Neural progenitor cell (in vitro differentiated cells): Measurements from ENCODE around the gene GPX3. TPM values are rescaled to one million over a fixed set of nuclear protein-coding genes. Genes with fewer than 3 reads are reported as not detected.

Source experiments
- DNase-seq: peaks from one replicate; pipeline ENCODE4 v3.0.0-alpha.2; 2016; ENCODE audit warnings: low spot score
- H2AFZ ChIP-seq: fragments of 200-600 bp; sonication (generic); replicated peaks from 2 replicates; pipeline ENCODE4 v1.6.1; 2016; ENCODE audit warnings: antibody characterized with exemption
- H3F3A ChIP-seq: fragments of 200-600 bp; sonication (generic); 2 replicates; pipeline ENCODE4 v1.6.1; 2016; ENCODE audit warnings: antibody characterized with exemption, low read depth
- H3K27ac ChIP-seq: fragments of 200-600 bp; sonication (generic); 2 replicates; pipeline ENCODE4 v1.5.1; 2016; ENCODE audit warnings: mild to moderate bottlenecking
- H3K27me3 ChIP-seq: fragments of 200-600 bp; sonication (generic); 2 replicates; pipeline ENCODE4 v1.6.1; 2016; ENCODE audit warnings: mild to moderate bottlenecking, moderate library complexity
- H3K36me3 ChIP-seq: fragments of 200-600 bp; sonication (generic); 2 replicates; pipeline ENCODE4 v1.5.1; 2016
- H3K4me1 ChIP-seq: fragments of 200-600 bp; sonication (generic); 2 replicates; pipeline ENCODE4 v1.6.1; 2016; ENCODE audit warnings: mixed run types
- H3K4me2 ChIP-seq: fragments of 200-600 bp; sonication (generic); 2 replicates; pipeline ENCODE4 v1.6.1; 2016
- H3K4me3 ChIP-seq: fragments of 200-600 bp; sonication (generic); 2 replicates; pipeline ENCODE4 v1.5.1; 2016
- H3K79me2 ChIP-seq: fragments of 200-600 bp; sonication (generic); 2 replicates; pipeline ENCODE4 v1.6.1; 2016; ENCODE audit warnings: low read depth
- H3K9ac ChIP-seq: fragments of 200-600 bp; sonication (generic); 2 replicates; pipeline ENCODE4 v1.6.1; 2016
- H3K9me3 ChIP-seq: fragments of 200-600 bp; sonication (generic); 2 replicates; pipeline ENCODE4 v1.5.1; 2016; ENCODE audit warnings: low read depth
- H4K20me1 ChIP-seq: fragments of 200-600 bp; sonication (generic); 2 replicates; pipeline ENCODE4 v1.6.1; 2016; ENCODE audit warnings: low read depth
- H3K27ac Mint-ChIP-seq: 3 replicates; pipeline ENCODE4 v1.8.0; 2021; ENCODE audit warnings: mixed read lengths
- H3K27me3 Mint-ChIP-seq: 2 replicates; pipeline ENCODE4 v1.8.0; 2022; ENCODE audit warnings: low read depth, mild to moderate bottlenecking, inconsistent platforms, moderate library complexity, mixed read lengths; ENCODE audit not compliant: insufficient read depth
- H3K36me3 Mint-ChIP-seq: 3 replicates; pipeline ENCODE4 v1.8.0; 2021; ENCODE audit warnings: mixed read lengths
- H3K4me1 Mint-ChIP-seq: 3 replicates; pipeline ENCODE4 v1.8.0; 2021; ENCODE audit warnings: mixed read lengths
- H3K4me3 Mint-ChIP-seq: 3 replicates; pipeline ENCODE4 v1.8.0; 2021; ENCODE audit warnings: mild to moderate bottlenecking, moderate library complexity, mixed read lengths
- H3K9me3 Mint-ChIP-seq: 3 replicates; pipeline ENCODE4 v1.8.0; 2020; ENCODE audit warnings: mixed read lengths
- EZH2 ChIP-seq: fragments of 200-600 bp; sonication (generic); IDR thresholded peaks from 2 replicates; pipeline ENCODE4 v1.6.1; 2017; ENCODE audit warnings: antibody characterized with exemption, mild to moderate bottlenecking, moderate library complexity
- EZH2phosphoT487 ChIP-seq: fragments of 200-600 bp; sonication (generic); IDR thresholded peaks from 2 replicates; pipeline ENCODE4 v1.6.1; 2017; ENCODE audit warnings: antibody characterized with exemption
- total RNA-seq: library from RNA; depleted of rRNA; stranded (reverse); fragments of >200 nt; gene quantifications from 2 replicates; pipeline ENCODE4 v1.2.3, GENCODE V29; 2015; ENCODE audit warnings: low replicate concordance
- TF ChIP-seq, protein P1 (sequence below): fragments of 200-600 bp; sonication (generic); IDR thresholded peaks from 2 replicates; pipeline ENCODE4 v1.5.1; 2017; ENCODE audit warnings: antibody characterized with exemption, mild to moderate bottlenecking

Gene GPX3
- total RNA-seq, 1 donor from 2014 or later, result 17.9 TPM

DNA sequence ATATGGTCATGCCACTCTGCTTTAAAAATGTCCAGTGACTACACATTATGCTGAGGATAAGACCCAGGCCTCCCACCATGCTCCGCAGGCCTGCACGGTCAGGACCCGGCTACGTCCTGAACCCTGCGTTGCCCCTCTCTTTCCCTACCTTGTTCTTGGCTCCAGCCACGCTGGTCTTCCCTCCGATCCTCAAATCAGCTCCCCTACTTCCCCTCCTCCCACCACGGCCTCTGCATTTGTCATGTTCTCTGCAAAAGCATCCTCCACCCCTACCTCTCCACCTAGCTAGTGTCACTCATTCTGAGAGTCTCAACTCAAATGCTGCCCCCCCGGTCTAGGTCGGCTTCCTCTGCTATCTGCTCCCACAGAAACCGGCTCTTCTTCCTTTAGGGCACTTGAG, 11.2 kb downstream of the GPX3 start:
- no peak overlapping the region for H3K4me3 Mint-ChIP-seq
- Histone ChIP-seq H4K20me1 (no peaks in the 10 kb centered on the region), H3K9me3 (no peaks in the 10 kb centered on the region), H3K9ac (no peak overlapping the region), H2AFZ (no peak overlapping the region), H3K4me1 (no peaks in the 10 kb centered on the region), H3K36me3 (no peaks in the 10 kb centered on the region), H3F3A (no peaks in the 10 kb centered on the region), H3K4me3 (no peak overlapping the region), H3K27me3 (no peaks in the 10 kb centered on the region), H3K27ac (no peak overlapping the region), H3K79me2 (no peaks in the 10 kb centered on the region), H3K4me2 (no peak overlapping the region)
- H3K27ac Mint-ChIP-seq, result no peak overlapping the region
- no peaks in the 10 kb centered on the region for H3K4me1 Mint-ChIP-seq
- no peaks in the 10 kb centered on the region for H3K27me3 Mint-ChIP-seq
- DNase-seq, result no peak
- H3K36me3 Mint-ChIP-seq, result peaks cover 27% of the 10 kb centered on the region
- no peaks in the 10 kb centered on the region for H3K9me3 Mint-ChIP-seq
- TF ChIP-seq EZH2phosphoT487, result no peak
- TF ChIP-seq, protein P1, sequence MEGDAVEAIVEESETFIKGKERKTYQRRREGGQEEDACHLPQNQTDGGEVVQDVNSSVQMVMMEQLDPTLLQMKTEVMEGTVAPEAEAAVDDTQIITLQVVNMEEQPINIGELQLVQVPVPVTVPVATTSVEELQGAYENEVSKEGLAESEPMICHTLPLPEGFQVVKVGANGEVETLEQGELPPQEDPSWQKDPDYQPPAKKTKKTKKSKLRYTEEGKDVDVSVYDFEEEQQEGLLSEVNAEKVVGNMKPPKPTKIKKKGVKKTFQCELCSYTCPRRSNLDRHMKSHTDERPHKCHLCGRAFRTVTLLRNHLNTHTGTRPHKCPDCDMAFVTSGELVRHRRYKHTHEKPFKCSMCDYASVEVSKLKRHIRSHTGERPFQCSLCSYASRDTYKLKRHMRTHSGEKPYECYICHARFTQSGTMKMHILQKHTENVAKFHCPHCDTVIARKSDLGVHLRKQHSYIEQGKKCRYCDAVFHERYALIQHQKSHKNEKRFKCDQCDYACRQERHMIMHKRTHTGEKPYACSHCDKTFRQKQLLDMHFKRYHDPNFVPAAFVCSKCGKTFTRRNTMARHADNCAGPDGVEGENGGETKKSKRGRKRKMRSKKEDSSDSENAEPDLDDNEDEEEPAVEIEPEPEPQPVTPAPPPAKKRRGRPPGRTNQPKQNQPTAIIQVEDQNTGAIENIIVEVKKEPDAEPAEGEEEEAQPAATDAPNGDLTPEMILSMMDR, result no peak
- no peak for TF ChIP-seq EZH2

DNA sequence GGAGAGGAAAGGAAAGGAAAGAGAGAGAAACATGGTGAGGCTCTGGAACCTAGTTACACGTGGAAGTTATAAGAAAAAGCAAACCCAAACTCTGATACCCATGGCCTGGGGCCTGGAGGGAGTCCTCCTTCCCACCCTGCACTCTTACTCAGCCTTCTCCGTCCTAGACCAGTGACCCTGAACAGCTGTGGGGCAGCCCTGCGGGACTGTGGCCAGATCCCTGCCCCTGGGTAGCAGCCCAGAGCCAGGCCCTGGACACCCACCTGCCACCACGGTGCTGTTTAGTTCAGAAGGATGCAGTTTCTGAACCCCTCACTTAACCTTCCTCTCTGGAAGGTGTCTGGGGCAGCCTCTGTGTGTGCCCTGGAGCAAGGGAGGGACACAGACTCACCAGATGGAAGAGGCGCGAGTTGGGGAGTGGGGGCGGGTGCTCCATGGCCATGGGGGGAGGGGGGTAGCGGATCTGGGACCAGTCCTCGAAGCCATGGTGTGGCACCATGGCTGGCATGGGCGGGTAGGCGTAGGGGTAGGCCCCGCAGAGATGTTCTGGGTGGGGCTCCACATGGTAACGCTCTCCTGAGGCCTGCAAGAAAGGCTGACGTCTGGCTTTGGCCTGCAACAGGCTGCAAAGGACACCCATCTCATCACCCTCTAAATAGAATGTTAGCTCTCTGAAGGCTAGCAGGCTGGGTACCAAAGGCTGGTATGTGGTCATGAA, 13.0 kb downstream of the GPX3 start:
- H3K9ac ChIP-seq, result no peak overlapping the region
- no peak overlapping the region for H3K4me3 ChIP-seq
- H3F3A ChIP-seq, result no peaks in the 10 kb centered on the region
- H2AFZ ChIP-seq, result no peak overlapping the region
- no peaks in the 10 kb centered on the region for H3K79me2 ChIP-seq
- H3K27me3 ChIP-seq, result no peaks in the 10 kb centered on the region
- no peak overlapping the region for H3K27ac ChIP-seq
- H3K9me3 Mint-ChIP-seq, result no peaks in the 10 kb centered on the region
- H3K27me3 Mint-ChIP-seq, result no peaks in the 10 kb centered on the region
- TF ChIP-seq, protein P1, result no peak
- no peak for TF ChIP-seq EZH2phosphoT487
- no peak for TF ChIP-seq EZH2
- no peaks in the 10 kb centered on the region for H3K4me1 ChIP-seq
- no peak for DNase-seq
- H3K36me3 ChIP-seq, result no peaks in the 10 kb centered on the region
- peaks cover 25% of the 10 kb centered on the region for H3K36me3 Mint-ChIP-seq
- no peak overlapping the region for H3K4me2 ChIP-seq
- no peak overlapping the region for H3K4me3 Mint-ChIP-seq
- no peak overlapping the region for H3K27ac Mint-ChIP-seq
- no peaks in the 10 kb centered on the region for H3K4me1 Mint-ChIP-seq
- no peaks in the 10 kb centered on the region for H4K20me1 ChIP-seq
- H3K9me3 ChIP-seq, result no peaks in the 10 kb centered on the region

DNA sequence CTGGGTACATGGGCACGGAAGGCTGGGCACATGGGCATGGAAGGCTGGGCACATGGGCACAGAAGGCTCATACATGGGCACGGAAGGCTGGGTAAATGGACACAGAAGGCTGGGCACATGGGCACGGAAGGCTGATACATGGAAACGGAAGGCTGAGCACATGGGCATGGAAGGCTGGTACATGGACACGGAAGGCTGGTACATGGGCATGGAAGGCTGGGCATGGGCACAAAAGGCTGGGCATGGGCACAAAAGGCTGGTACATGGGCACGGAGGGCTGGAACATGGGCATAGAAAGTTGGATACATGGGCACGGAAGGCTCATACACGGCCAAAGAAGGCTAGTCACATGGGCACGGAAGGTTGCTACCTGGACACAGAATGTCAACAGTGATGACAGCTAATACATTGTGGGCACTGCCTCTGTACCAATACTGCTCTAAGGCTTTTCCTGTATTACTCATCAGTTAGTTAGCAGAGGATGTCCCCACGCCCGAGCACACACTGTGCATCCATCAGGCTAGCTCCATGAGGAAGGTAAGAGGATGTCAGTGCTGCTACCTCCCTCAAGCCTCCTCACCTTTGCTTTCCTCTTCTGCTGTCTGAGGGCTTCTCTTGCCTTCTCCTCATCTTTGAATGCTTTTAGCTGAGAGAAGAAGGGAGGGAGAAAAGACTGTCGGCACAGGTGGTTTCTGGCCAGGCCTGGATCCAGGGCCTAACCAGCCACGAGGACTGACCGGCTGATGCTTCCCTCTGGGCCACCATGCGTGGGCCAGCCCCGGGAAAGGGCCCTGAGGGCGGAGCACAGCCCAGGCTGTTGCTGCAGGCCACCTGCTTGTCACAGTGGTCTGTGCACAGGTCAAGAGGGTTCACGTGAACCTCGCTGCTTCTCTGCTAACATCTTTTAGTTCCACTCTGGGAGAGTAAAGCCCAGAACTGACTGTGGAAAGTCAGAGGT, 14.3 kb downstream of the GPX3 start:
- no peaks in the 10 kb centered on the region for H3K4me1 Mint-ChIP-seq
- no peaks in the 10 kb centered on the region for H3K36me3 ChIP-seq
- H3K9me3 ChIP-seq, result no peaks in the 10 kb centered on the region
- H3K9me3 Mint-ChIP-seq, result no peaks in the 10 kb centered on the region
- no peaks in the 10 kb centered on the region for H3K27me3 ChIP-seq
- H3F3A ChIP-seq, result no peaks in the 10 kb centered on the region
- H3K79me2 ChIP-seq, result no peaks in the 10 kb centered on the region
- peaks cover 24% of the 10 kb centered on the region for H3K36me3 Mint-ChIP-seq
- H3K9ac ChIP-seq, result no peak overlapping the region
- no peak overlapping the region for H3K4me2 ChIP-seq
- no peak overlapping the region for H3K27ac ChIP-seq
- H2AFZ ChIP-seq, result no peak overlapping the region
- no peak overlapping the region for H3K4me3 Mint-ChIP-seq
- no peaks in the 10 kb centered on the region for H3K4me1 ChIP-seq
- no peaks in the 10 kb centered on the region for H4K20me1 ChIP-seq
- no peaks in the 10 kb centered on the region for H3K27me3 Mint-ChIP-seq
- H3K4me3 ChIP-seq, result no peak overlapping the region
- peak overlapping the region; percentile 61 for H3K27ac Mint-ChIP-seq
- no peak for DNase-seq
- TF ChIP-seq EZH2, result no peak
- TF ChIP-seq, protein P1, result no peak
- no peak for TF ChIP-seq EZH2phosphoT487
